SK-N-SH treated with all-trans-retinoic acid at 6 μM for 48 hours (cell line): Measurements from ENCODE around the gene RPRM.

ENCODE experiments used
- ATAC-seq: fragments of 200-7000 bp; cut with Tn5 transposase; 3 replicates; pipeline ENCODE4 v1.9.1; 2020; ENCODE audit warnings: mild to moderate bottlenecking, moderate library complexity
- ARNTL ChIP-seq: fragments of 450-650 bp; formaldehyde crosslinking; IDR thresholded peaks from 2 replicates; pipeline ENCODE4 v1.5.0; 2020; ENCODE audit warnings: low read depth, mild to moderate bottlenecking, moderate library complexity, borderline replicate concordance
- BACH2 ChIP-seq: fragments of 250-450 bp; sonication (Bioruptor Pico); IDR thresholded peaks from 2 replicates; pipeline ENCODE4 v1.9.0; 2021; ENCODE audit warnings: mild to moderate bottlenecking, borderline replicate concordance
- CREB5 ChIP-seq: fragments of 250-450 bp; sonication (Bioruptor Pico); IDR thresholded peaks from 2 replicates; pipeline ENCODE4 v1.5.1; 2020; ENCODE audit warnings: low read depth, mild to moderate bottlenecking, moderate library complexity
- CSDC2 ChIP-seq: fragments of 250-450 bp; sonication (Bioruptor Pico); IDR thresholded peaks from 2 replicates; pipeline ENCODE4 v1.5.0; 2020; ENCODE audit warnings: mild to moderate bottlenecking, moderate library complexity
- ESRRG ChIP-seq: fragments of 250-450 bp; sonication (Bioruptor Pico); IDR thresholded peaks from 2 replicates; pipeline ENCODE4 v1.6.1; 2021; ENCODE audit warnings: mild to moderate bottlenecking
- ISL1 ChIP-seq: fragments of 250-450 bp; sonication (Bioruptor Pico); IDR thresholded peaks from 2 replicates; pipeline ENCODE4 v2.1.2; 2022; ENCODE audit warnings: mild to moderate bottlenecking, moderate library complexity
- OSR1 ChIP-seq: fragments of 250-450 bp; sonication (Bioruptor Pico); IDR thresholded peaks from 2 replicates; pipeline ENCODE4 v1.8.0; 2022; ENCODE audit warnings: moderate library complexity, mild to moderate bottlenecking, inconsistent platforms
- SNAI2 ChIP-seq: fragments of 250-450 bp; sonication (Bioruptor Pico); IDR thresholded peaks from 2 replicates; pipeline ENCODE4 v1.5.0; 2020; ENCODE audit warnings: mild to moderate bottlenecking, moderate library complexity
- TCF4 ChIP-seq: fragments of 250-450 bp; sonication (Bioruptor Pico); IDR thresholded peaks from 2 replicates; pipeline ENCODE4 v1.8.0; 2021; ENCODE audit warnings: mild to moderate bottlenecking, moderate library complexity, borderline replicate concordance
- TOX ChIP-seq: fragments of 250-450 bp; sonication (Bioruptor Pico); IDR thresholded peaks from 2 replicates; pipeline ENCODE4 v1.8.0; 2021; ENCODE audit warnings: mild to moderate bottlenecking, moderate library complexity, borderline replicate concordance
- ZC3H10 ChIP-seq: fragments of 250-450 bp; sonication (Bioruptor Pico); IDR thresholded peaks from 2 replicates; pipeline ENCODE4 v1.5.1; 2021; ENCODE audit warnings: mild to moderate bottlenecking, moderate library complexity
- ZFP3 ChIP-seq: fragments of 250-450 bp; sonication (Bioruptor Pico); IDR thresholded peaks from 2 replicates; pipeline ENCODE4 v1.5.0; 2020; ENCODE audit warnings: mild to moderate bottlenecking, moderate library complexity
- ZNF565 ChIP-seq: fragments of 450-650 bp; formaldehyde crosslinking; conservative IDR thresholded peaks from 2 replicates; pipeline ENCODE4 v1.5.0; 2020; ENCODE audit warnings: low read depth, mild to moderate bottlenecking, moderate library complexity
- ZNF70 ChIP-seq: fragments of 450-650 bp; formaldehyde crosslinking; IDR thresholded peaks from 2 replicates; pipeline ENCODE4 v1.5.0; 2020; ENCODE audit warnings: mild to moderate bottlenecking, moderate library complexity
- ZNF8 ChIP-seq: fragments of 450-650 bp; formaldehyde crosslinking; IDR thresholded peaks from 2 replicates; pipeline ENCODE4 v1.5.0; 2020; ENCODE audit warnings: mild to moderate bottlenecking, moderate library complexity
- TF ChIP-seq, protein P1 (sequence below): fragments of 250-450 bp; sonication (Bioruptor Pico); IDR thresholded peaks from 2 replicates; pipeline ENCODE4 v1.8.0; 2021; ENCODE audit warnings: low read depth, mild to moderate bottlenecking, moderate library complexity, borderline replicate concordance
- TF ChIP-seq, protein P2 (sequence below): fragments of 250-450 bp; sonication (Bioruptor Pico); IDR thresholded peaks from 2 replicates; pipeline ENCODE4 v1.5.0; 2020; ENCODE audit warnings: mild to moderate bottlenecking, moderate library complexity
- TF ChIP-seq, protein P3 (sequence below): fragments of 250-450 bp; sonication (Bioruptor Pico); IDR thresholded peaks from 2 replicates; pipeline ENCODE4 v1.8.0; 2020; ENCODE audit warnings: mild to moderate bottlenecking, moderate library complexity, borderline replicate concordance

RPRM gene

GRCh38 chr2:153495725-153496124, 17.2 kb upstream of the RPRM start:
- no peak for ATAC-seq
- TF ChIP-seq ARNTL (CRISPR knock-in tag) (no peak), ZNF70 (CRISPR knock-in tag) (no peak), ZNF8 (CRISPR knock-in tag) (no peak), ZC3H10 (CRISPR knock-in tag) (no peak), ZNF565 (CRISPR knock-in tag) (no peak), SNAI2 (CRISPR knock-in tag) (no peak), CREB5 (CRISPR knock-in tag) (no peak), ISL1 (no peak), BACH2 (no peak), TOX (CRISPR knock-in tag) (no peak)
- TF ChIP-seq, protein P1, sequence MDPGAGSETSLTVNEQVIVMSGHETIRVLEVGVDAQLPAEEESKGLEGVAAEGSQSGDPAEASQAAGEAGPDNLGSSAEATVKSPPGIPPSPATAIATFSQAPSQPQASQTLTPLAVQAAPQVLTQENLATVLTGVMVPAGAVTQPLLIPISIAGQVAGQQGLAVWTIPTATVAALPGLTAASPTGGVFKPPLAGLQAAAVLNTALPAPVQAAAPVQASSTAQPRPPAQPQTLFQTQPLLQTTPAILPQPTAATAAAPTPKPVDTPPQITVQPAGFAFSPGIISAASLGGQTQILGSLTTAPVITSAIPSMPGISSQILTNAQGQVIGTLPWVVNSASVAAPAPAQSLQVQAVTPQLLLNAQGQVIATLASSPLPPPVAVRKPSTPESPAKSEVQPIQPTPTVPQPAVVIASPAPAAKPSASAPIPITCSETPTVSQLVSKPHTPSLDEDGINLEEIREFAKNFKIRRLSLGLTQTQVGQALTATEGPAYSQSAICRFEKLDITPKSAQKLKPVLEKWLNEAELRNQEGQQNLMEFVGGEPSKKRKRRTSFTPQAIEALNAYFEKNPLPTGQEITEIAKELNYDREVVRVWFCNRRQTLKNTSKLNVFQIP (CRISPR knock-in tag), result no peak
- TF ChIP-seq, protein P2, sequence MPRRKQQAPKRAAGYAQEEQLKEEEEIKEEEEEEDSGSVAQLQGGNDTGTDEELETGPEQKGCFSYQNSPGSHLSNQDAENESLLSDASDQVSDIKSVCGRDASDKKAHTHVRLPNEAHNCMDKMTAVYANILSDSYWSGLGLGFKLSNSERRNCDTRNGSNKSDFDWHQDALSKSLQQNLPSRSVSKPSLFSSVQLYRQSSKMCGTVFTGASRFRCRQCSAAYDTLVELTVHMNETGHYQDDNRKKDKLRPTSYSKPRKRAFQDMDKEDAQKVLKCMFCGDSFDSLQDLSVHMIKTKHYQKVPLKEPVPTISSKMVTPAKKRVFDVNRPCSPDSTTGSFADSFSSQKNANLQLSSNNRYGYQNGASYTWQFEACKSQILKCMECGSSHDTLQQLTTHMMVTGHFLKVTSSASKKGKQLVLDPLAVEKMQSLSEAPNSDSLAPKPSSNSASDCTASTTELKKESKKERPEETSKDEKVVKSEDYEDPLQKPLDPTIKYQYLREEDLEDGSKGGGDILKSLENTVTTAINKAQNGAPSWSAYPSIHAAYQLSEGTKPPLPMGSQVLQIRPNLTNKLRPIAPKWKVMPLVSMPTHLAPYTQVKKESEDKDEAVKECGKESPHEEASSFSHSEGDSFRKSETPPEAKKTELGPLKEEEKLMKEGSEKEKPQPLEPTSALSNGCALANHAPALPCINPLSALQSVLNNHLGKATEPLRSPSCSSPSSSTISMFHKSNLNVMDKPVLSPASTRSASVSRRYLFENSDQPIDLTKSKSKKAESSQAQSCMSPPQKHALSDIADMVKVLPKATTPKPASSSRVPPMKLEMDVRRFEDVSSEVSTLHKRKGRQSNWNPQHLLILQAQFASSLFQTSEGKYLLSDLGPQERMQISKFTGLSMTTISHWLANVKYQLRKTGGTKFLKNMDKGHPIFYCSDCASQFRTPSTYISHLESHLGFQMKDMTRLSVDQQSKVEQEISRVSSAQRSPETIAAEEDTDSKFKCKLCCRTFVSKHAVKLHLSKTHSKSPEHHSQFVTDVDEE, result no peak
- TF ChIP-seq, protein P3, sequence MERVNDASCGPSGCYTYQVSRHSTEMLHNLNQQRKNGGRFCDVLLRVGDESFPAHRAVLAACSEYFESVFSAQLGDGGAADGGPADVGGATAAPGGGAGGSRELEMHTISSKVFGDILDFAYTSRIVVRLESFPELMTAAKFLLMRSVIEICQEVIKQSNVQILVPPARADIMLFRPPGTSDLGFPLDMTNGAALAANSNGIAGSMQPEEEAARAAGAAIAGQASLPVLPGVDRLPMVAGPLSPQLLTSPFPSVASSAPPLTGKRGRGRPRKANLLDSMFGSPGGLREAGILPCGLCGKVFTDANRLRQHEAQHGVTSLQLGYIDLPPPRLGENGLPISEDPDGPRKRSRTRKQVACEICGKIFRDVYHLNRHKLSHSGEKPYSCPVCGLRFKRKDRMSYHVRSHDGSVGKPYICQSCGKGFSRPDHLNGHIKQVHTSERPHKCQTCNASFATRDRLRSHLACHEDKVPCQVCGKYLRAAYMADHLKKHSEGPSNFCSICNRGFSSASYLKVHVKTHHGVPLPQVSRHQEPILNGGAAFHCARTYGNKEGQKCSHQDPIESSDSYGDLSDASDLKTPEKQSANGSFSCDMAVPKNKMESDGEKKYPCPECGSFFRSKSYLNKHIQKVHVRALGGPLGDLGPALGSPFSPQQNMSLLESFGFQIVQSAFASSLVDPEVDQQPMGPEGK, result no peak

DNA sequence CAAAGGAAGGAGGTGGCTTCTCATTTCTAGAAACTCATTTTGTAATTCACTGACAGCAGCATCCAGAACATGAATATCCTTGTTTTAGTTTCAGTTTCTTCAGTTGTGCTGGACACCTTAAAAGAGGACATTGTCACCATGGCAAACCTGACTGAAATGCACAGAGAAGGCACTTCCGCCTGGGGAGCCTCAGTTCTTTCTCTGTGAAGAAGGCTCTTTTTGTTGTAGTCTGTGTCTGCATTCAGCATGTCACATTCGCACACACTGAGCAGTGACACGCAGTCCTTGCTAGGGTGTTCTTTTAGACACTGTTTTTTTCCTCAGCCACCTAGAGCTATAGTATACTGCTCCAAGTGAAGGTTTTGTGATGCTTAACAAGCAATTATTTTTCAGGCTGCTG, 9.5 kb upstream of the RPRM start:
- no peak for ATAC-seq
- TF ChIP-seq, protein P2, result no peak
- no peak for TF ChIP-seq CREB5 (CRISPR knock-in tag)
- TF ChIP-seq CSDC2 (CRISPR knock-in tag), result no peak
- TF ChIP-seq, protein P1 (CRISPR knock-in tag), result no peak
- no peak for TF ChIP-seq ZC3H10 (CRISPR knock-in tag)
- no peak for TF ChIP-seq ZNF565 (CRISPR knock-in tag)
- TF ChIP-seq ZNF70 (CRISPR knock-in tag), result no peak
- no peak for TF ChIP-seq ISL1
- TF ChIP-seq ESRRG, result no peak
- TF ChIP-seq ARNTL (CRISPR knock-in tag), result no peak
- no peak for TF ChIP-seq OSR1 (CRISPR knock-in tag)
- no peak for TF ChIP-seq ZFP3 (CRISPR knock-in tag)
- no peak for TF ChIP-seq TCF4
